22Rv1 (cell line): ENCODE measurements around the gene APLN.

Experiments used
- CTCF ChIP-seq: fragments of 450-650 bp; IDR thresholded peaks from 2 replicates; pipeline ENCODE4 v1.5.1; 2017; ENCODE audit warnings: mild to moderate bottlenecking
- ZFX ChIP-seq: fragments of 450-650 bp; IDR thresholded peaks from 2 replicates; pipeline ENCODE4 v1.6.1; 2017; ENCODE audit warnings: antibody characterized with exemption, borderline replicate concordance

GRCh38 chrX:129701624-129702069, 46.9 kb upstream of the APLN start:
- TF ChIP-seq CTCF (no peak), ZFX (no peak)
